ENCODE results near the gene FNIP2. TPM values are rescaled to one million over a fixed set of nuclear protein-coding genes. Genes with fewer than 3 reads are reported as not detected.

Gene FNIP2
- total and polyA plus RNA-seq, 9 of the 15 experiments (the other 6 are each of a cell fraction or from before 2014, with no cell fraction given), result 1.7 to 15.5 (median 8.3) TPM

DNA sequence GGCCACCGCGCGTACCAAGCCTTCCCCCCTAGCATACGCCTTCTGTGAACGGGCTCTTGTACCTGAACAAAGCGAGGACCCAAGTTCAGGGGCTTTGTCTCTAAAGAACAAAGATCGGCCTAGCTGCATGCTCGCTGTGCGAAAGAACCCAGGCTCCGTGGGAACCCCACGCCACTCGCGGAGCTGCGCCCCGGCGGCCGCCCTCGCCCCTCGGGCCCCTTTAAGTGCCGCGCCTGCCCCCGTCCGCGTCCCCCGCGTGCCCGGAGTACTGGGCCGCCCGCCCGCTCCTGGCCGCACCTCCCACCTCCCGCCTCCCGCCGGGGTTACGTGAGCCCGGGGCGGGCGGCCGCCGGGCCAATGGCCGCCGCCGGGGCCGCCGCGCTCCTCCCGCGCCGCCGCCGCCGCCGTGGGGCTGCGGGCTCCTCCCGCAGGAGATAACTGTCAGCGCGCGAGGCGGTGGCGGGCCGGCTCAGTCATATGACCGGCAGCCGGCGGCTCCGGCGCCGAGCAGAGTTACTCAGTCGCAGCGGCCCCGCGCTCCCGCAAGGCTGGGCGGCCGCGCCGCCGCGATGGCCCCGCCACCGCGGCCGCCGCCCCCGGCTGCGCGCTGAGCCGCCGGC, at the start of gene FNIP2 (continued):
- no peak for TF ChIP-seq HNRNPUL1 (IDR thresholded peaks at IDR 0.05; ENCODE audit: low read length)
- no peak for TF ChIP-seq GABPA (tag; conservative IDR thresholded peaks at IDR 0.05; ENCODE audit: low read depth)
- TF ChIP-seq, protein P1, sequence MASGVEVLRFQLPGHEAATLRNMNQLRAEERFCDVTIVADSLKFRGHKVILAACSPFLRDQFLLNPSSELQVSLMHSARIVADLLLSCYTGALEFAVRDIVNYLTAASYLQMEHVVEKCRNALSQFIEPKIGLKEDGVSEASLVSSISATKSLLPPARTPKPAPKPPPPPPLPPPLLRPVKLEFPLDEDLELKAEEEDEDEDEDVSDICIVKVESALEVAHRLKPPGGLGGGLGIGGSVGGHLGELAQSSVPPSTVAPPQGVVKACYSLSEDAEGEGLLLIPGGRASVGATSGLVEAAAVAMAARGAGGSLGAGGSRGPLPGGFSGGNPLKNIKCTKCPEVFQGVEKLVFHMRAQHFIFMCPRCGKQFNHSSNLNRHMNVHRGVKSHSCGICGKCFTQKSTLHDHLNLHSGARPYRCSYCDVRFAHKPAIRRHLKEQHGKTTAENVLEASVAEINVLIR (CRISPR knock-in tag; IDR thresholded peaks at IDR 0.05), result no peak
- TF ChIP-seq HNRNPL (IDR thresholded peaks at IDR 0.05; ENCODE audit: low read depth, low read length), result peak; percentile 33; the same call in 1 of the 2 replicates
- TF ChIP-seq, protein P2, sequence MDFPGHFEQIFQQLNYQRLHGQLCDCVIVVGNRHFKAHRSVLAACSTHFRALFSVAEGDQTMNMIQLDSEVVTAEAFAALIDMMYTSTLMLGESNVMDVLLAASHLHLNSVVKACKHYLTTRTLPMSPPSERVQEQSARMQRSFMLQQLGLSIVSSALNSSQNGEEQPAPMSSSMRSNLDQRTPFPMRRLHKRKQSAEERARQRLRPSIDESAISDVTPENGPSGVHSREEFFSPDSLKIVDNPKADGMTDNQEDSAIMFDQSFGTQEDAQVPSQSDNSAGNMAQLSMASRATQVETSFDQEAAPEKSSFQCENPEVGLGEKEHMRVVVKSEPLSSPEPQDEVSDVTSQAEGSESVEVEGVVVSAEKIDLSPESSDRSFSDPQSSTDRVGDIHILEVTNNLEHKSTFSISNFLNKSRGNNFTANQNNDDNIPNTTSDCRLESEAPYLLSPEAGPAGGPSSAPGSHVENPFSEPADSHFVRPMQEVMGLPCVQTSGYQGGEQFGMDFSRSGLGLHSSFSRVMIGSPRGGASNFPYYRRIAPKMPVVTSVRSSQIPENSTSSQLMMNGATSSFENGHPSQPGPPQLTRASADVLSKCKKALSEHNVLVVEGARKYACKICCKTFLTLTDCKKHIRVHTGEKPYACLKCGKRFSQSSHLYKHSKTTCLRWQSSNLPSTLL (IDR thresholded peaks at IDR 0.05), result no peak
- TF ChIP-seq HMGN3 (IDR thresholded peaks at IDR 0.05; ENCODE audit: borderline replicate concordance, extremely low read depth, insufficient read length, low read depth, low read length), result peak; percentile 81
- TF ChIP-seq ELK3 (CRISPR knock-in tag; IDR thresholded peaks at IDR 0.05), result no peak
- no peak for TF ChIP-seq REST (IDR thresholded peaks at IDR 0.05; ENCODE audit: borderline replicate concordance)
- no peak for TF ChIP-seq REST (CRISPR knock-in tag; IDR thresholded peaks at IDR 0.05; ENCODE audit: low read depth)
- TF ChIP-seq ZNF134 (CRISPR knock-in tag; conservative IDR thresholded peaks at IDR 0.05), result no peak
- no peak for TF ChIP-seq ZNF133 (CRISPR knock-in tag; IDR thresholded peaks at IDR 0.05)
- TF ChIP-seq RB1 (IDR thresholded peaks at IDR 0.05; ENCODE audit: low read depth), result peak; percentile 88
- no peak for TF ChIP-seq RNF219 (CRISPR knock-in tag; IDR thresholded peaks at IDR 0.05)

Data from K562 (cell line).